H9 (cell line): ENCODE data around the gene MOCS3. TPM values are rescaled to one million over a fixed set of nuclear protein-coding genes. Genes with fewer than 3 reads are reported as not detected.

Source experiments
- DNase-seq: peaks from one replicate; pipeline ENCODE4 v3.0.0-alpha.2; 2017
- H2AFZ ChIP-seq: one replicate; pipeline ENCODE4 v1.6.1; 2013; ENCODE audit warnings: mild to moderate bottlenecking, low read length, control low read depth, moderate library complexity
- H2AK5ac ChIP-seq: 2 replicates; pipeline ENCODE4 v1.6.1; 2013; ENCODE audit warnings: low read length, control low read depth, mixed read lengths; ENCODE audit not compliant: insufficient read length
- H2BK120ac ChIP-seq: one replicate; pipeline ENCODE4 v1.6.1; 2013; ENCODE audit warnings: low read depth, mild to moderate bottlenecking, low read length, control low read depth, inconsistent platforms; ENCODE audit not compliant: poor library complexity, severe bottlenecking
- H2BK12ac ChIP-seq: 2 replicates; pipeline ENCODE4 v1.6.1; 2013; ENCODE audit warnings: low read length, control low read depth, mixed read lengths, low read depth; ENCODE audit not compliant: insufficient read length
- H2BK15ac ChIP-seq: 2 replicates; pipeline ENCODE4 v1.6.1; 2013; ENCODE audit warnings: low read depth, low read length, control low read depth
- H2BK20ac ChIP-seq: one replicate; pipeline ENCODE4 v1.6.1; 2013; ENCODE audit warnings: low read depth, mild to moderate bottlenecking, low read length, control low read depth, inconsistent platforms; ENCODE audit not compliant: poor library complexity, severe bottlenecking
- H2BK5ac ChIP-seq: 2 replicates; pipeline ENCODE4 v1.6.1; 2013; ENCODE audit warnings: low read length, control low read depth, mixed read lengths; ENCODE audit not compliant: insufficient read length
- H3K14ac ChIP-seq: 2 replicates; pipeline ENCODE4 v1.6.1; 2013; ENCODE audit warnings: low read length, control low read depth; ENCODE audit not compliant: insufficient read depth
- H3K18ac ChIP-seq: 2 replicates; pipeline ENCODE4 v1.6.1; 2013; ENCODE audit warnings: low read depth, mild to moderate bottlenecking, mixed read lengths, low read length, control low read depth; ENCODE audit not compliant: insufficient read length
- H3K23ac ChIP-seq: 2 replicates; pipeline ENCODE4 v1.6.1; 2013; ENCODE audit warnings: low read length, control low read depth, mixed read lengths, low read depth; ENCODE audit not compliant: insufficient read length
- H3K23me2 ChIP-seq: 2 replicates; pipeline ENCODE4 v1.6.1; 2013; ENCODE audit warnings: low read depth, mild to moderate bottlenecking, mixed read lengths, low read length, control low read depth; ENCODE audit not compliant: insufficient read length, poor library complexity, severe bottlenecking
- H3K27ac ChIP-seq: 2 replicates; pipeline ENCODE4 v1.5.1; 2013; ENCODE audit warnings: low read length, control low read depth, mixed read lengths, low read depth; ENCODE audit not compliant: insufficient read length
- H3K27me3 ChIP-seq: 2 replicates; pipeline ENCODE4 v1.6.1; 2013; ENCODE audit warnings: low read length, control low read depth, inconsistent platforms; ENCODE audit not compliant: insufficient read depth
- H3K4ac ChIP-seq: 2 replicates; pipeline ENCODE4 v1.6.1; 2013; ENCODE audit warnings: low read depth, mild to moderate bottlenecking, control low read depth, inconsistent platforms, low read length, moderate library complexity
- H3K4me1 ChIP-seq: 2 replicates; pipeline ENCODE4 v1.6.1; 2013; ENCODE audit warnings: low read length, control low read depth, inconsistent platforms; ENCODE audit not compliant: insufficient read depth
- H3K4me2 ChIP-seq: 2 replicates; pipeline ENCODE4 v1.6.1; 2013; ENCODE audit warnings: low read length, control low read depth, mixed read lengths; ENCODE audit not compliant: insufficient read length, insufficient read depth
- H3K56ac ChIP-seq: 2 replicates; pipeline ENCODE4 v1.6.1; 2013; ENCODE audit warnings: low read depth, mild to moderate bottlenecking, mixed read lengths, low read length, control low read depth; ENCODE audit not compliant: insufficient read length
- H3K79me1 ChIP-seq: 2 replicates; pipeline ENCODE4 v1.6.1; 2013; ENCODE audit warnings: low read depth, mild to moderate bottlenecking, moderate library complexity, low read length, control low read depth, inconsistent platforms; ENCODE audit not compliant: insufficient read depth, poor library complexity, severe bottlenecking
- H3K79me2 ChIP-seq: 2 replicates; pipeline ENCODE4 v1.6.1; 2013; ENCODE audit warnings: low read length, control low read depth, inconsistent platforms; ENCODE audit not compliant: insufficient read depth
- H3K9ac ChIP-seq: 2 replicates; pipeline ENCODE4 v1.6.1; 2013; ENCODE audit warnings: low read length, control low read depth, mixed read lengths; ENCODE audit not compliant: insufficient read length; ENCODE audit errors: extremely low read depth
- H3K9me3 ChIP-seq: one replicate; pipeline ENCODE4 v1.6.1; 2013; ENCODE audit warnings: low read depth, low read length, inconsistent platforms; ENCODE audit not compliant: control insufficient read depth
- H3T11ph ChIP-seq: one replicate; pipeline ENCODE4 v1.6.1; 2013; ENCODE audit warnings: mild to moderate bottlenecking, low read length, control low read depth, inconsistent platforms
- H4K20me1 ChIP-seq: one replicate; pipeline ENCODE4 v1.6.1; 2013; ENCODE audit not compliant: control insufficient read depth, insufficient read length, insufficient read depth
- H4K5ac ChIP-seq: 2 replicates; pipeline ENCODE4 v1.6.1; 2013; ENCODE audit warnings: low read depth, mild to moderate bottlenecking, mixed read lengths, low read length, control low read depth; ENCODE audit not compliant: insufficient read length
- H4K8ac ChIP-seq: replicated peaks from 2 replicates; pipeline ENCODE4 v1.6.1; 2013; ENCODE audit warnings: low read length, control low read depth, mixed read lengths, low read depth; ENCODE audit not compliant: insufficient read length
- H4K91ac ChIP-seq: 2 replicates; pipeline ENCODE4 v1.6.1; 2013; ENCODE audit warnings: low read depth, mild to moderate bottlenecking, moderate library complexity, mixed read lengths, low read length, control low read depth; ENCODE audit not compliant: insufficient read length
- H3K27ac Mint-ChIP-seq, 3 experiments: 2 replicates in 2 of 3; 3 replicates in 1 of 3; pipeline ENCODE4 v1.8.0; 2020 to 2021; ENCODE audit warnings: mixed read lengths in 3 of 3, mild to moderate bottlenecking in 1 of 3, moderate library complexity in 1 of 3
- H3K27me3 Mint-ChIP-seq: 2 replicates; pipeline ENCODE4 v1.8.0; 2021; ENCODE audit warnings: low read depth, mild to moderate bottlenecking, moderate library complexity, mixed read lengths
- H3K36me3 Mint-ChIP-seq, 3 experiments: 2 replicates in 2 of 3; 3 replicates in 1 of 3; pipeline ENCODE4 v1.8.0; 2020 to 2021; ENCODE audit warnings: low read depth in 3 of 3, mixed read lengths in 3 of 3; ENCODE audit not compliant: insufficient read depth in 1 of 3
- H3K4me1 Mint-ChIP-seq, 2 experiments: 2 replicates each; pipeline ENCODE4 v1.8.0; 2020; ENCODE audit warnings: mixed read lengths in 2 of 2
- H3K4me3 Mint-ChIP-seq, 2 experiments: 2 replicates in 1 of 2; 3 replicates in 1 of 2; pipeline ENCODE4 v1.8.0; 2020 to 2021; ENCODE audit warnings: mild to moderate bottlenecking in 2 of 2, mixed read lengths in 2 of 2, moderate library complexity in 1 of 2
- H3K9me3 Mint-ChIP-seq, 2 experiments: 2 replicates in 1 of 2; 3 replicates in 1 of 2; pipeline ENCODE4 v1.8.0; 2020; ENCODE audit warnings: mild to moderate bottlenecking in 2 of 2, mixed read lengths in 2 of 2, moderate library complexity in 1 of 2
- WGBS: extraction: QIAGEN DNeasy Blood & Tissue Kit; methylation state at CpG from one replicate; pipeline ENCODE4 v1.1.7; 2013; ENCODE audit warnings: missing lambda C conversion rate, low lambda C conversion rate, mixed read lengths; ENCODE audit not compliant: insufficient read length; ENCODE audit errors: extremely low coverage; 5-methylcytosine and 5-hydroxymethylcytosine counted together
- total RNA-seq: library from RNA; stranded (reverse); gene quantifications from 2 replicates; pipeline ENCODE4 v1.2.1, GENCODE V29; 2021
- TF ChIP-seq, protein P1 (sequence below): fragments of 200-600 bp; sonication (generic); conservative IDR thresholded peaks from 3 replicates; pipeline ENCODE4 v1.8.0; 2021; ENCODE audit warnings: antibody characterized with exemption, mild to moderate bottlenecking

MOCS3 gene
- total RNA-seq, 1 experiment from 2014 or later = 9.0 TPM

DNA sequence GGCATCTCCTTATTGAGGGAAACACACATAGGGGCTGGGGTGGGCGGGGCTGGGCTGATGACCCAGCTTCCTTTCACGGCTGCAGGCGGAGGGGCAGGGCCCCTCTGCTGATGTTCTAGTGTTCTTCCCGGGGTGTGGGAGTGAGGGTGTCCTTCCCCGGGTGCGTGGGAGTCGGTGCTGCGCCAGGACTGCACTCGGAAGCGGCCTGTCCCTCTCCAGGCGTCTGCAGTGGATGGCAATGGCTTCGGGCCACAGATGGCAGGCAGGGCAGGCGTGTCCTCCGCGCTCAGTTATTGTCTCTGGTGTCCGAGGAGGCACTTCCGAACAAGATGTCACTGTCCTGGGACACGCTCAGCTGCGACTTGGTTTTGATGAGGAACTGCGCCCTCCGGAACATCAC, 45.1 kb downstream of the MOCS3 start:
- Histone ChIP-seq H2BK12ac (no peak overlapping the region), H3K79me2 (no peaks in the 10 kb centered on the region), H3K23ac (no peak overlapping the region), H2BK15ac (no peak overlapping the region), H2BK120ac (no peak overlapping the region), H3K4me1 (no peaks in the 10 kb centered on the region), H3K9me3 (no peaks in the 10 kb centered on the region), H3T11ph (no peak overlapping the region), H3K18ac (no peak overlapping the region), H3K9ac (no peak overlapping the region), H3K14ac (no peak overlapping the region), H3K4ac (no peak overlapping the region), H2BK20ac (no peak overlapping the region), H4K8ac (no peak overlapping the region), H4K91ac (no peak overlapping the region), H3K27me3 (no peaks in the 10 kb centered on the region), H3K27ac (no peak overlapping the region), H2AK5ac (no peak overlapping the region), H4K5ac (no peak overlapping the region), H4K20me1 (no peaks in the 10 kb centered on the region), H2BK5ac (no peak overlapping the region), H3K23me2 (no peaks in the 10 kb centered on the region), H2AFZ (no peak overlapping the region), H3K4me2 (no peak overlapping the region), H3K56ac (no peak overlapping the region), H3K79me1 (no peaks in the 10 kb centered on the region)
- Mint-ChIP-seq H3K4me3 (no peak overlapping the region), H3K27ac (no peak overlapping the region), H3K9me3 (no peaks in the 10 kb centered on the region), H3K27me3 (peaks cover 2% of the 10 kb centered on the region; the same call in 1 of the 2 replicates), H3K36me3 (peaks cover 8 to 10% (median 8%) of the 10 kb centered on the region in 3 experiments; a peak in 5 of 7 replicates), H3K4me1 (peaks cover 3 to 6% of the 10 kb centered on the region in 2 experiments; a peak in 1 of 4 replicates)
- no CpG with 5 or more reads among the region's 21 CpGs for WGBS
- DNase-seq = no peak
- TF ChIP-seq, protein P1, sequence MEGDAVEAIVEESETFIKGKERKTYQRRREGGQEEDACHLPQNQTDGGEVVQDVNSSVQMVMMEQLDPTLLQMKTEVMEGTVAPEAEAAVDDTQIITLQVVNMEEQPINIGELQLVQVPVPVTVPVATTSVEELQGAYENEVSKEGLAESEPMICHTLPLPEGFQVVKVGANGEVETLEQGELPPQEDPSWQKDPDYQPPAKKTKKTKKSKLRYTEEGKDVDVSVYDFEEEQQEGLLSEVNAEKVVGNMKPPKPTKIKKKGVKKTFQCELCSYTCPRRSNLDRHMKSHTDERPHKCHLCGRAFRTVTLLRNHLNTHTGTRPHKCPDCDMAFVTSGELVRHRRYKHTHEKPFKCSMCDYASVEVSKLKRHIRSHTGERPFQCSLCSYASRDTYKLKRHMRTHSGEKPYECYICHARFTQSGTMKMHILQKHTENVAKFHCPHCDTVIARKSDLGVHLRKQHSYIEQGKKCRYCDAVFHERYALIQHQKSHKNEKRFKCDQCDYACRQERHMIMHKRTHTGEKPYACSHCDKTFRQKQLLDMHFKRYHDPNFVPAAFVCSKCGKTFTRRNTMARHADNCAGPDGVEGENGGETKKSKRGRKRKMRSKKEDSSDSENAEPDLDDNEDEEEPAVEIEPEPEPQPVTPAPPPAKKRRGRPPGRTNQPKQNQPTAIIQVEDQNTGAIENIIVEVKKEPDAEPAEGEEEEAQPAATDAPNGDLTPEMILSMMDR = no peak
